ENCODE measurements around the gene TP53I11. TPM values are rescaled to one million over a fixed set of nuclear protein-coding genes. Genes with fewer than 3 reads are reported as not detected.

The TP53I11 gene
- total RNA-seq, 2 donors from 2014 or later: 21.8 to 91.0 TPM

GRCh38 chr11:44906649-44907048 lies 44.0 kb downstream of the TP53I11 start:
- Histone ChIP-seq H3K36me3 (replicated peaks in 1 of 2; ENCODE audit: insufficient read depth in 1 of 2, low read depth in 2 of 2) (no peaks in the 10 kb centered on the region), H3K27me3 (no peaks in the 10 kb centered on the region), H3K4me3 (no peak overlapping the region), H3K4me1 (peaks cover 6% of the 10 kb centered on the region), H3K9me3 (no peaks in the 10 kb centered on the region), H3K27ac (no peak overlapping the region)
- WGBS, 2 donors: 50 to 57% methylated on average over 5 of the region's 5 CpGs
- no peak for TF ChIP-seq CTCF (IDR thresholded peaks at IDR 0.05)
- no peak for TF ChIP-seq POLR2A (IDR thresholded peaks at IDR 0.05)
- ATAC-seq (no peak), DNase-seq (no peak)
- intact Hi-C loops (cut with DNase I): loop anchor here (5.0 kb wide), 1 partner anchor 349 kb away; no protein-coding TSS in a partner anchor

DNA sequence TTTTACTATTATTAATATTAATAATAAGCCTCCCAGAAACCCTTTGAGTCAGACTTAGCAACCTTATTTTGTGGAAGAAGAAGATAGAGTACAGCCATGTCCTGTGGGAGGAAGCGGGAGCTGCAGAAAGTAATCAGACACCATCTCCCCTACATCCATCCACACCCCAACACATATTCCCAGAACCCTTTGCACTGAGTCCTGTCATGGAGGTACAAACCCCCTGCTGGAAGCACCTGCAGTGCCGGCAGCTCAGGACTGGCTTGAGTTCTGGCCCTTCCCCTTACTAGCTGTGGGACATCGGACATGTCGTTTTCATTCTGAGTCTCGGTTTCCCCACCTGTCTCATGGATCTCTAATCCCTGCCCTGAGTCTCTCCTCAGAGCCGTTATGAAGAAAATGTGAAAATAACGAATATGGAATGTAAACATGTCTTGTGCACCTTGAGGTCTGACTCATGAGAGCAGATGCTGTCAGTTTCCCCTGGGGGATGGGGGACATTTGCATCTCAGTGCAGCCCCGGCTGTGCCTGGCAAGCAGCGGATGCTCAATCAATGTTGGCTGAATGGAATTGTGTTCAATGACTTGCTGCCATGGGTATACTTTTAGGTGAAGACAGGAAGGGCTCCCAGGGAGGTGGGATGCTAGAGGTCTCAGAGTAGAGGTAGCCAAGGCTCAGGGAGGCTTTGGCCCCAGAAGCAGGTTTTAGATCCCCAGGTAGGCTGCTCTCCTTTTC lies 45.4 kb downstream of the TP53I11 start:
- ATAC-seq (no peak), DNase-seq (no peak)
- Histone ChIP-seq H3K36me3 (replicated peaks in 1 of 2; ENCODE audit: insufficient read depth in 1 of 2, low read depth in 2 of 2) (no peaks in the 10 kb centered on the region), H3K9me3 (no peaks in the 10 kb centered on the region), H3K27me3 (no peaks in the 10 kb centered on the region), H3K4me3 (no peak overlapping the region), H3K27ac (no peak overlapping the region), H3K4me1 (no peaks in the 10 kb centered on the region)
- intact Hi-C loops (cut with DNase I): loop anchor here (5.0 kb wide), 1 partner anchor 348 kb away; no protein-coding TSS in a partner anchor
- WGBS, 2 donors: 67 to 68% methylated on average over 8 to 9 of the region's 9 CpGs
- TF ChIP-seq CTCF (IDR thresholded peaks at IDR 0.05) (no peak), POLR2A (IDR thresholded peaks at IDR 0.05) (no peak)

DNA sequence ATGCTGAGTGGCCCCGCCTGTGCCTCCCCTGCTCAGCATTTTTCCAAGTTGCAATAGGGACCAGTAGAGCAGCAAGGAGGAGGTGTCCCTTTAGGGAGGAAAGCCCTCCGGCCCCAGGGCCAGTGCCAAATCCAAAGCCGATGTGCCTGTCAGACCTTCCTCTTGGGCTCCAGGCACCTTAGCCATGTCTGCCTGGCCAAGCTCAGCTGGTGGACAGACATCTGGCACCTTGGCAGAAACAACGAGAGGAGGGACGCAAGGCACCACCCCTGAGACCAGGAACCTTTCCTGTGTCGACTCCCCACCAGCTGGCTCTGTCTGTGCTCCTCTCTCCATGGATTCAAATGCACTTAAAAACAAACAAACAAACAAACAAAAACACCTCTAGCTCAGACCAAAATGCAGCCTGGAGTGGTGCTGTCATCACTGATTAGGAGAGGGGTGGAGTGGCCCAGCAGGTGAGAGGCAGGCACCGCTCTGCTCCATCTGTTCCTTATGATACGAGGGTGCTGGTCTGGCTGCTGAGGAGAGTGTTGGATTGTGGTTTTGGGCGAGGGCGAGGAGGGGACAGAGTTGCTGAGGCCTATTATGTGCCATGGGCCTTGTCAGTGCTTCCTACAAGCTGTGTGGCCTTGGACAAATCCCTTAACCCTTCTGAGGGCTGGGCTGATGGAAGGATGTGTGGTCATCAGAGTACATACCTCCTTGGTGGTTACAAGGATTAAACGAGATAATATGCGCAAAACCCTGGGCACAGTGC lies 46.2 kb downstream of the TP53I11 start:
- Histone ChIP-seq H3K4me1 (no peaks in the 10 kb centered on the region), H3K4me3 (no peak overlapping the region), H3K27me3 (no peaks in the 10 kb centered on the region), H3K27ac (no peak overlapping the region), H3K36me3 (replicated peaks in 1 of 2; ENCODE audit: insufficient read depth in 1 of 2, low read depth in 2 of 2) (no peaks in the 10 kb centered on the region), H3K9me3 (no peaks in the 10 kb centered on the region)
- TF ChIP-seq CTCF (IDR thresholded peaks at IDR 0.05) (no peak), POLR2A (IDR thresholded peaks at IDR 0.05) (no peak)
- no peak for ATAC-seq
- no peak for DNase-seq
- 52 to 67% methylated on average over 10 to 12 of the region's 12 CpGs for WGBS, 2 donors
- intact Hi-C loops (cut with DNase I): loop anchor here (5.0 kb wide), 1 partner anchor 347 kb away; no protein-coding TSS in a partner anchor

GRCh38 chr11:44903518-44903917 lies 47.2 kb downstream of the TP53I11 start:
- DNase-seq: no peak
- TF ChIP-seq CTCF (IDR thresholded peaks at IDR 0.05): no peak
- no peak for TF ChIP-seq POLR2A (IDR thresholded peaks at IDR 0.05)
- Histone ChIP-seq H3K27ac (no peak overlapping the region), H3K9me3 (no peaks in the 10 kb centered on the region), H3K4me3 (no peak overlapping the region), H3K36me3 (replicated peaks in 1 of 2; ENCODE audit: insufficient read depth in 1 of 2, low read depth in 2 of 2) (no peaks in the 10 kb centered on the region), H3K27me3 (no peaks in the 10 kb centered on the region), H3K4me1 (no peaks in the 10 kb centered on the region)
- ATAC-seq: no peak
- 69 to 73% methylated on average over 3 of the region's 3 CpGs for WGBS, 2 donors
- intact Hi-C loops (cut with DNase I): no loop called here

Measured in body of pancreas (tissue), 4 donors.